B cell (primary cell): ENCODE results near the gene ERLEC1. TPM values are rescaled to one million over a fixed set of nuclear protein-coding genes. Genes with fewer than 3 reads are reported as not detected.

Experiments used
- ATAC-seq: fragments of 200-7000 bp; cut with Tn5 transposase; one replicate; pipeline ENCODE4 v1.10.0; 2021; ENCODE audit warnings: low read depth, mild to moderate bottlenecking, moderate number of reproducible peaks, moderate library complexity
- CTCF ChIA-PET: fragments of 350-600 bp; sonication (Branson Sonifier 250); formaldehyde crosslinking; loops from one replicate; lab custom pipeline; 2021; ENCODE audit warnings: antibody characterized with exemption, inconsistent platforms; lab: Charles Lee
- POLR2A ChIA-PET: fragments of 350-600 bp; sonication (Branson Sonifier 250); formaldehyde crosslinking; loops from one replicate; lab custom pipeline; 2021; ENCODE audit warnings: antibody characterized with exemption; lab: Charles Lee
- DNase-seq: peaks from one replicate; pipeline ENCODE4 v3.0.0; 2013
- H2AFZ ChIP-seq: 2 replicates; pipeline ENCODE4 v1.6.1; 2012; ENCODE audit warnings: mild to moderate bottlenecking, low read depth, low read length; ENCODE audit not compliant: insufficient read depth, poor library complexity, severe bottlenecking
- H3K27ac ChIP-seq, 2 donors: 1 replicate in 1 of 2; 2 replicates in 1 of 2; pipeline ENCODE4 v1.5.1; 2012 to 2013; ENCODE audit warnings: low read length in 2 of 2, mild to moderate bottlenecking in 2 of 2, moderate library complexity in 1 of 2
- H3K27me3 ChIP-seq, 4 experiments: fragments of 200-600 bp in 1 of 4; sonication (generic) in 1 of 4; replicated peaks in 1 of 4; 1 replicate in 2 of 4; 2 replicates in 2 of 4; pipeline versions ENCODE4 v1.6.1 to v1.7.0; 2013 to 2016; ENCODE audit warnings: low read length in 3 of 4, mild to moderate bottlenecking in 2 of 4, mixed read lengths in 1 of 4, moderate library complexity in 1 of 4; ENCODE audit not compliant: insufficient read depth in 4 of 4, control insufficient read depth in 3 of 4; ENCODE audit errors: control extremely low read depth in 1 of 4
- H3K36me3 ChIP-seq, 2 experiments: replicated peaks in 1 of 2; 1 replicate in 1 of 2; 2 replicates in 1 of 2; pipeline versions ENCODE4 v1.6.1 to v1.7.1; 2013; ENCODE audit warnings: low read length in 1 of 2; ENCODE audit not compliant: insufficient read depth in 2 of 2, control insufficient read depth in 1 of 2; ENCODE audit errors: control extremely low read depth in 1 of 2, extremely low read depth in 1 of 2
- H3K4me1 ChIP-seq, 2 donors: fragments of 200-600 bp in 1 of 2; sonication (generic) in 1 of 2; 1 replicate in 1 of 2; 2 replicates in 1 of 2; pipeline versions ENCODE4 v1.5.1 to v1.6.1; 2013 to 2017; ENCODE audit warnings: low read length in 2 of 2; ENCODE audit not compliant: control insufficient read depth in 2 of 2, insufficient read depth in 2 of 2
- H3K4me2 ChIP-seq: replicated peaks from 2 replicates; pipeline ENCODE3; 2012; ENCODE audit warnings: mild to moderate bottlenecking, low read depth, low read length; ENCODE audit not compliant: poor library complexity, severe bottlenecking
- H3K4me3 ChIP-seq, 5 experiments: fragments of 200-600 bp in 1 of 5; sonication (generic) in 1 of 5; 1 replicate in 3 of 5; 2 replicates in 2 of 5; pipeline versions ENCODE4 v1.5.1 to v1.7.0; 2011 to 2016; ENCODE audit warnings: low read length in 4 of 5, mild to moderate bottlenecking in 4 of 5, low read depth in 2 of 5, control low read depth in 1 of 5, moderate library complexity in 1 of 5; ENCODE audit not compliant: insufficient read depth in 1 of 5; ENCODE audit errors: control extremely low read depth in 1 of 5, extremely low read depth in 1 of 5
- H3K79me2 ChIP-seq: fragments of 200-600 bp; sonication (generic); one replicate; pipeline ENCODE4 v1.6.0; 2016; ENCODE audit warnings: low read length; ENCODE audit not compliant: control insufficient read depth, insufficient read depth
- H3K9ac ChIP-seq: fragments of 200-600 bp; sonication (generic); 2 replicates; pipeline ENCODE4 v1.6.1; 2017; ENCODE audit warnings: mild to moderate bottlenecking, low read length, moderate library complexity
- H3K9me3 ChIP-seq, 3 donors: one replicate each; pipeline versions ENCODE4 v1.6.1 to v1.7.1; 2013; ENCODE audit warnings: low read length in 2 of 3; ENCODE audit not compliant: control insufficient read depth in 2 of 3, insufficient read depth in 1 of 3; ENCODE audit errors: control extremely low read depth in 1 of 3
- H4K20me1 ChIP-seq: 2 replicates; pipeline ENCODE4 v1.6.0; 2012; ENCODE audit warnings: mild to moderate bottlenecking, low read length; ENCODE audit not compliant: insufficient read depth, control insufficient read depth, poor library complexity, severe bottlenecking
- H3K27ac Mint-ChIP-seq: one replicate; pipeline ENCODE4 v1.8.0; 2021; ENCODE audit warnings: mixed read lengths
- H3K27me3 Mint-ChIP-seq: one replicate; pipeline ENCODE4 v1.8.0; 2021; ENCODE audit warnings: mixed read lengths
- H3K4me1 Mint-ChIP-seq: one replicate; pipeline ENCODE4 v1.8.0; 2021; ENCODE audit warnings: mixed read lengths
- H3K4me3 Mint-ChIP-seq: one replicate; pipeline ENCODE4 v1.8.0; 2021; ENCODE audit warnings: mixed read lengths
- H3K9me3 Mint-ChIP-seq: one replicate; pipeline ENCODE4 v1.8.0; 2022; ENCODE audit warnings: mixed read lengths; ENCODE audit not compliant: insufficient read depth
- CTCF ChIP-seq: fragments of 200-600 bp; IDR thresholded peaks from one replicate; pipeline ENCODE4 v1.8.0; 2022; ENCODE audit warnings: antibody characterized with exemption, mild to moderate bottlenecking
- EZH2 ChIP-seq: IDR thresholded peaks from 2 replicates; pipeline ENCODE4 v1.6.1; 2012; ENCODE audit warnings: borderline replicate concordance, low read depth, mild to moderate bottlenecking, moderate library complexity, low read length; ENCODE audit not compliant: insufficient read depth, poor library complexity, severe bottlenecking
- WGBS: methylation state at CpG from one replicate; pipeline ENCODE4 v1.1.5; 2013; ENCODE audit warnings: missing lambda C conversion rate; ENCODE audit not compliant: insufficient coverage; 5-methylcytosine and 5-hydroxymethylcytosine counted together
- intact Hi-C: fragments of 100-400 bp; cut with micrococcal nuclease; formaldehyde crosslinking; loops from one replicate; pipeline ENCODE4 v1.10.0; 2022
- polyA plus RNA-seq: library from polyadenylated mRNA; depleted of rRNA; stranded (reverse); fragments of >200 nt; gene quantifications from 2 replicates; pipeline ENCODE4 v1.2.3, GENCODE V29; 2012
- total RNA-seq, 2 donors: library from RNA; stranded (reverse); fragments of 120-200 nt in 1 of 2; gene quantifications; 1 replicate in 1 of 2; 2 replicates in 1 of 2; pipeline versions ENCODE4 v1.2.3 to v1.2.4, GENCODE V29; 2013 to 2022

The ERLEC1 gene
- total and polyA plus RNA-seq, 2 donors (not counting 1 experiment from before 2014, with no cell fraction given), result 20.4 to 22.9 TPM

GRCh38 chr2:53768242-53768542, 18.7 kb upstream of the ERLEC1 start:
- H3K27me3 Mint-ChIP-seq, result no peaks in the 10 kb centered on the region
- H3K9me3 ChIP-seq, result no peaks in the 10 kb centered on the region
- TF ChIP-seq CTCF (no peak), EZH2 (no peak)

GRCh38 chr2:53769318-53769945, 17.4 kb upstream of the ERLEC1 start:
- Mint-ChIP-seq H3K4me3 (peak overlapping the region; percentile 89), H3K9me3 (no peaks in the 10 kb centered on the region), H3K27ac (peak overlapping the region; percentile 46), H3K27me3 (no peaks in the 10 kb centered on the region), H3K4me1 (peaks cover 31% of the 10 kb centered on the region)
- H3K9ac ChIP-seq, result no peak overlapping the region
- TF ChIP-seq CTCF, result no peak
- no peak for TF ChIP-seq EZH2
- CTCF ChIA-PET, result interaction anchor here (0.8 kb wide), 1 partner anchor 17 kb away, joined by 3 read pairs; the partner anchor contains the start of genes ASB3 and ERLEC1
- no peak overlapping the region for H3K4me2 ChIP-seq
- H3K36me3 ChIP-seq, result peaks cover 0 to 2% of the 10 kb centered on the region in 2 experiments
- no peaks in the 10 kb centered on the region for H4K20me1 ChIP-seq
- H3K27ac ChIP-seq, result peak overlapping the region in 1 of 2 donors; percentile 4
- no peak for ATAC-seq
- intact Hi-C loops, result loop anchor here (5.0 to 10.0 kb wide), 5 partner anchors 205 to 1748 kb away; partner anchors contain the start of genes ACYP2, CCDC88A, CFAP36 and EML6
- H3K9me3 ChIP-seq, result no peaks in the 10 kb centered on the region
- H3K4me1 ChIP-seq, result peaks cover 7 to 10% of the 10 kb centered on the region in 2 donors
- WGBS, result 99% methylated on average over 8 of the region's 15 CpGs
- H3K27me3 ChIP-seq, result no peaks in the 10 kb centered on the region
- POLR2A ChIA-PET, result no interaction called here
- peaks cover 44% of the 10 kb centered on the region for H3K79me2 ChIP-seq
- no peak overlapping the region for H3K4me3 ChIP-seq
- no peak overlapping the region for H2AFZ ChIP-seq
- no peak for DNase-seq

More at GRCh38 chr2:53768242-53768542, 18.7 kb upstream of the ERLEC1 start:
- no peaks in the 10 kb centered on the region for H3K27me3 ChIP-seq
- peak overlapping the region; percentile 93 to 97 for H3K27ac ChIP-seq
- H3K4me3 Mint-ChIP-seq, result peak overlapping the region; percentile 89
- ChIA-PET POLR2A (interaction anchor here (0.5 to 1.7 kb wide), 3 partner anchors 12 to 35 kb away, joined by 3 to 17 read pairs (median 14); partner anchors contain the start of genes ASB3 and ERLEC1), CTCF (interaction anchor here (1.4 to 2.3 kb wide), 2 partner anchors 16 to 19 kb away, joined by 5 to 16 read pairs; partner anchors contain the start of genes ASB3 and ERLEC1)
- H3K9ac ChIP-seq, result peak overlapping the region; percentile 89
- H2AFZ ChIP-seq, result peak overlapping the region; percentile 92
- H3K4me1 Mint-ChIP-seq, result peaks cover 31% of the 10 kb centered on the region
- H3K9me3 Mint-ChIP-seq, result no peaks in the 10 kb centered on the region
- 0% methylated on average over 8 of the region's 12 CpGs for WGBS
- peak overlapping the region; percentile 85 for H3K4me2 ChIP-seq
- peaks cover 40% of the 10 kb centered on the region for H3K79me2 ChIP-seq
- peaks cover 7 to 10% of the 10 kb centered on the region in 2 donors for H3K4me1 ChIP-seq
- ATAC-seq (no peak), DNase-seq (no peak)
- intact Hi-C loops, result loop anchor here (5.0 to 10.0 kb wide), 5 partner anchors 207 to 1749 kb away; partner anchors contain the start of genes ACYP2, CCDC88A, CFAP36 and EML6
- H4K20me1 ChIP-seq, result no peaks in the 10 kb centered on the region
- H3K36me3 ChIP-seq, result peaks cover 0 to 7% of the 10 kb centered on the region in 2 experiments
- peak overlapping the region; percentile 81 to 99 (median 89) for H3K4me3 ChIP-seq
- peak overlapping the region; percentile 95 for H3K27ac Mint-ChIP-seq
